NCI-H460 (cell line): ENCODE measurements around the gene RADIL. TPM values are rescaled to one million over a fixed set of nuclear protein-coding genes. Genes with fewer than 3 reads are reported as not detected.

Experiments used
- DNase-seq: peaks from one replicate; pipeline ENCODE4 v3.0.0-alpha.2; 2016; ENCODE audit warnings: low read depth; ENCODE audit errors: extremely low read depth
- total RNA-seq: library from RNA; depleted of rRNA; stranded (reverse); fragments of >200 nt; shearing (Covaris generic); gene quantifications from 2 replicates; pipeline ENCODE4 v1.2.3, GENCODE V29; 2014

Gene RADIL
- total RNA-seq, 1 experiment from 2014 or later = 11.5 TPM

GRCh38 chr7:4884164-4884563 lies 648 bp upstream of the RADIL start:
- DNase-seq = no peak

GRCh38 chr7:4883033-4883371 lies 514 bp downstream of the RADIL start:
- DNase-seq = no peak

GRCh38 chr7:4882169-4883032 lies 1.1 kb downstream of the RADIL start:
- DNase-seq = peak; percentile 70

GRCh38 chr7:4880218-4880617 lies 3.3 kb downstream of the RADIL start:
- no peak for DNase-seq

GRCh38 chr7:4879396-4880081 lies 4.0 kb downstream of the RADIL start:
- DNase-seq = no peak

GRCh38 chr7:4878336-4879335 lies 4.9 kb downstream of the RADIL start:
- DNase-seq = no peak

- no peak for DNase-seq
These were observed 6.9 kb downstream of the RADIL start for GRCh38 chr7:4876586-4876985.

- no peak for DNase-seq
These were observed 8.1 kb downstream of the RADIL start for GRCh38 chr7:4875391-4875790.

- no peak for DNase-seq
These were observed 10.2 kb downstream of the RADIL start for GRCh38 chr7:4873071-4873944.

- no peak for DNase-seq
These were observed 11.4 kb downstream of the RADIL start for GRCh38 chr7:4871930-4872675.

GRCh38 chr7:4871056-4871680 lies 12.3 kb downstream of the RADIL start:
- DNase-seq = no peak

- no peak for DNase-seq
These were observed 15.0 kb downstream of the RADIL start for GRCh38 chr7:4868493-4868892.

GRCh38 chr7:4866528-4867496 lies 16.7 kb downstream of the RADIL start:
- DNase-seq = no peak

GRCh38 chr7:4862156-4862555 lies 21.4 kb downstream of the RADIL start:
- no peak for DNase-seq

GRCh38 chr7:4861673-4862072 lies 21.8 kb downstream of the RADIL start, which contains the start of gene PAPOLB:
Gene PAPOLB, minus strand, starts transcription at chr7:4862030. Its CDS starts 220 bp downstream, at chr7:4861810.
- no peak for DNase-seq

GRCh38 chr7:4861227-4861626 lies 22.3 kb downstream of the RADIL start:
- no peak for DNase-seq

GRCh38 chr7:4857189-4857588 lies 26.3 kb downstream of the RADIL start:
- DNase-seq = no peak
